IMR-90 (cell line): Measurements from ENCODE around the gene TRDN. TPM values are rescaled to one million over a fixed set of nuclear protein-coding genes. Genes with fewer than 3 reads are reported as not detected.

Source experiments
- ATAC-seq: fragments of 200-7000 bp; cut with Tn5 transposase; 2 replicates; pipeline ENCODE4 v1.9.1; 2020; ENCODE audit warnings: low read depth, mild to moderate bottlenecking, moderate library complexity
- BruUV-seq: library from RNA; stranded (reverse); fragments of 400-500 nt; replicated peaks from 2 replicates; lab custom pipeline; 2021; lab: Mats Ljungman, UMichigan
- CTCF ChIA-PET: fragments of 300-600 bp; formaldehyde crosslinking; extraction: SDS; loops from one replicate; lab custom pipeline; 2021; ENCODE audit warnings: antibody characterized with exemption; lab: Yijun Ruan, JAX
- POLR2A ChIA-PET: fragments of 300-600 bp; sonication (Branson Sonifier 250); formaldehyde crosslinking; loops from one replicate; lab custom pipeline; 2022; ENCODE audit warnings: antibody characterized with exemption; ENCODE audit not compliant: unreplicated experiment; lab: Charles Lee
- DNase-seq: peaks from one replicate; pipeline ENCODE4 v3.0.0; 2013
- H2AFZ ChIP-seq: replicated peaks from 2 replicates; pipeline ENCODE3; 2013; ENCODE audit warnings: low read length, mild to moderate bottlenecking; ENCODE audit not compliant: poor library complexity
- H2AK5ac ChIP-seq: 2 replicates; pipeline ENCODE4 v1.6.1; 2013; ENCODE audit warnings: low read depth, low read length, inconsistent platforms
- H2AK9ac ChIP-seq: replicated peaks from 2 replicates; pipeline ENCODE3; 2013; ENCODE audit warnings: mild to moderate bottlenecking, low read depth, low read length, moderate library complexity; ENCODE audit not compliant: poor library complexity
- H2BK120ac ChIP-seq: 2 replicates; pipeline ENCODE4 v1.6.1; 2013; ENCODE audit warnings: low read depth, low read length, inconsistent platforms
- H2BK15ac ChIP-seq: 3 replicates; pipeline ENCODE4 v1.6.1; 2013; ENCODE audit warnings: low read depth, low read length, inconsistent platforms
- H2BK20ac ChIP-seq: 2 replicates; pipeline ENCODE4 v1.6.1; 2013; ENCODE audit warnings: low read depth, mild to moderate bottlenecking, inconsistent platforms, low read length, moderate library complexity
- H2BK5ac ChIP-seq: 2 replicates; pipeline ENCODE4 v1.6.1; 2013; ENCODE audit warnings: mild to moderate bottlenecking, low read depth, low read length, inconsistent platforms; ENCODE audit not compliant: poor library complexity, severe bottlenecking
- H3K14ac ChIP-seq: replicated peaks from 2 replicates; pipeline ENCODE4 v1.6.1; 2013; ENCODE audit warnings: low read depth, low read length, inconsistent platforms
- H3K18ac ChIP-seq: 2 replicates; pipeline ENCODE4 v1.6.1; 2013; ENCODE audit warnings: low read depth, low read length, control low read depth
- H3K23ac ChIP-seq: 2 replicates; pipeline ENCODE4 v1.6.1; 2013; ENCODE audit warnings: low read depth, low read length, inconsistent platforms
- H3K27ac ChIP-seq: 2 replicates; pipeline ENCODE4 v1.5.1; 2013; ENCODE audit warnings: mild to moderate bottlenecking, control low read depth, low read length; ENCODE audit not compliant: insufficient read depth
- H3K27me3 ChIP-seq: 2 replicates; pipeline ENCODE4 v1.6.1; 2013; ENCODE audit warnings: low read length; ENCODE audit not compliant: control insufficient read depth, insufficient read depth
- H3K36me3 ChIP-seq: 2 replicates; pipeline ENCODE4 v1.6.1; 2013; ENCODE audit warnings: low read length, mixed read lengths; ENCODE audit not compliant: control insufficient read depth, insufficient read depth
- H3K4ac ChIP-seq: 2 replicates; pipeline ENCODE4 v1.6.1; 2013; ENCODE audit warnings: low read depth, low read length, inconsistent platforms
- H3K4me1 ChIP-seq: 2 replicates; pipeline ENCODE4 v1.6.1; 2013; ENCODE audit warnings: low read length, mixed read lengths; ENCODE audit not compliant: control insufficient read depth, insufficient read depth
- H3K4me2 ChIP-seq: 2 replicates; pipeline ENCODE4 v1.6.1; 2013; ENCODE audit warnings: low read depth, mild to moderate bottlenecking, control low read depth, low read length, moderate library complexity
- H3K4me3 ChIP-seq: 2 replicates; pipeline ENCODE4 v1.5.1; 2013; ENCODE audit warnings: low read depth, mild to moderate bottlenecking, control low read depth, low read length, moderate library complexity; ENCODE audit not compliant: insufficient read depth
- H3K56ac ChIP-seq: 2 replicates; pipeline ENCODE4 v1.6.1; 2013; ENCODE audit warnings: low read length, inconsistent platforms; ENCODE audit not compliant: insufficient read depth; ENCODE audit errors: extremely low read depth
- H3K79me1 ChIP-seq, 2 experiments: 2 replicates each; pipeline ENCODE4 v1.6.1; 2013; ENCODE audit warnings: low read length in 2 of 2, inconsistent platforms in 1 of 2, low read depth in 1 of 2
- H3K9ac ChIP-seq: 2 replicates; pipeline ENCODE4 v1.6.1; 2013; ENCODE audit warnings: low read depth, low read length, control low read depth
- H3K9me1 ChIP-seq: 2 replicates; pipeline ENCODE4 v1.6.1; 2013; ENCODE audit warnings: low read length, inconsistent platforms; ENCODE audit not compliant: insufficient read depth
- H3K9me3 ChIP-seq: 2 replicates; pipeline ENCODE4 v1.6.1; 2013; ENCODE audit warnings: low read length; ENCODE audit not compliant: control insufficient read depth, insufficient read depth
- H4K20me1 ChIP-seq: 2 replicates; pipeline ENCODE4 v1.6.1; 2013; ENCODE audit warnings: low read length, inconsistent platforms; ENCODE audit not compliant: insufficient read depth
- H4K5ac ChIP-seq: 2 replicates; pipeline ENCODE4 v1.6.1; 2013; ENCODE audit warnings: mild to moderate bottlenecking, low read depth, low read length, control low read depth
- H4K8ac ChIP-seq, 2 experiments: 2 replicates each; pipeline ENCODE4 v1.6.1; 2013; ENCODE audit warnings: low read depth in 2 of 2, low read length in 2 of 2, control low read depth in 1 of 2, inconsistent platforms in 1 of 2
- H4K91ac ChIP-seq: 2 replicates; pipeline ENCODE4 v1.6.1; 2013; ENCODE audit warnings: low read depth, low read length, inconsistent platforms; ENCODE audit not compliant: insufficient read depth
- POLR2A ChIP-seq: IDR thresholded peaks from 2 replicates; pipeline ENCODE4 v1.6.1; 2012; ENCODE audit warnings: mild to moderate bottlenecking, low read depth, low read length
- WGBS, 2 experiments: methylation state at CpG; one replicate each; pipeline versions ENCODE4 v1.1.5 to v1.1.7; 2013; ENCODE audit warnings: missing lambda C conversion rate in 2 of 2; ENCODE audit not compliant: insufficient read length in 1 of 2; ENCODE audit errors: extremely low coverage in 2 of 2; 5-methylcytosine and 5-hydroxymethylcytosine counted together
- dilution Hi-C: fragments of 300-500 bp; cut with HindIII; formaldehyde crosslinking; loops from one replicate; pipeline ENCODE4 v1.14.3; 2018; ENCODE audit warnings: low sequenced_read_pairs; ENCODE audit not compliant: unreplicated experiment
- in situ Hi-C: fragments of 300-500 bp; cut with MboI; formaldehyde crosslinking; loops from 3 replicates; pipeline ENCODE4 v1.14.3; 2019; ENCODE audit warnings: low sequenced_read_pairs, inconsistent platforms, mixed read lengths
- intact Hi-C: fragments of 100-400 bp; cut with micrococcal nuclease; formaldehyde crosslinking; loops from 2 replicates; pipeline ENCODE4 v1.10.0; 2022
- polyA plus RNA-seq, 3 experiments: library from polyadenylated mRNA; depleted of rRNA; stranded (reverse); fragments of >200 nt; gene quantifications; 2 replicates each; pipeline ENCODE4 v1.2.3, GENCODE V29; 2012; ENCODE audit warnings: low replicate concordance in 1 of 3
- total RNA-seq: library from RNA; depleted of rRNA; stranded (reverse); fragments of >200 nt; gene quantifications from 2 replicates; pipeline ENCODE4 v1.2.3, GENCODE V29; 2012

The TRDN gene
- total and polyA plus RNA-seq, 2 of the 4 experiments (the other 2 are of a cell fraction) = not detected

- WGBS, 2 experiments = no CpG with 5 or more reads among the region's 3 CpGs
- Histone ChIP-seq H3K36me3 (no peaks in the 10 kb centered on the region), H3K9ac (no peak overlapping the region), H2BK15ac (no peak overlapping the region), H2AK5ac (no peak overlapping the region), H3K4me1 (no peaks in the 10 kb centered on the region), H2BK120ac (no peak overlapping the region), H3K9me1 (no peaks in the 10 kb centered on the region), H4K5ac (no peak overlapping the region), H3K27ac (no peak overlapping the region), H4K91ac (no peak overlapping the region), H3K79me1 (no peaks in the 10 kb centered on the region), H3K14ac (no peak overlapping the region), H3K4me3 (no peak overlapping the region), H3K9me3 (peaks cover 7% of the 10 kb centered on the region; the same call in 1 of the 2 replicates), H3K4me2 (no peak overlapping the region), H2AFZ (no peak overlapping the region), H2BK5ac (no peak overlapping the region), H3K4ac (no peak overlapping the region), H3K23ac (no peak overlapping the region), H3K27me3 (no peaks in the 10 kb centered on the region), H4K20me1 (no peaks in the 10 kb centered on the region), H3K56ac (no peak overlapping the region), H2AK9ac (no peak overlapping the region), H3K18ac (no peak overlapping the region), H2BK20ac (no peak overlapping the region), H4K8ac (no peak overlapping the region)
- ChIA-PET POLR2A (no interaction called here), CTCF (no interaction called here)
- no TSS peak for BruUV-seq
- dilution Hi-C loops (no loop called here), intact Hi-C loops (no loop called here), in situ Hi-C loops (no loop called here)
- TF ChIP-seq POLR2A = no peak
- DNase-seq (no peak), ATAC-seq (no peak)
Measured at GRCh38 chr6:123439371-123439770, 197.4 kb downstream of the TRDN start.
